NCI-H2029 treated with DMSO at 0.1 percent for 48 hours (cell line): ENCODE data around the gene SBDS.

ENCODE experiments used
- DNase-seq: peaks from one replicate; lab custom pipeline; 2025; lab: John Stamatoyannopoulos, UW

Gene SBDS

DNA sequence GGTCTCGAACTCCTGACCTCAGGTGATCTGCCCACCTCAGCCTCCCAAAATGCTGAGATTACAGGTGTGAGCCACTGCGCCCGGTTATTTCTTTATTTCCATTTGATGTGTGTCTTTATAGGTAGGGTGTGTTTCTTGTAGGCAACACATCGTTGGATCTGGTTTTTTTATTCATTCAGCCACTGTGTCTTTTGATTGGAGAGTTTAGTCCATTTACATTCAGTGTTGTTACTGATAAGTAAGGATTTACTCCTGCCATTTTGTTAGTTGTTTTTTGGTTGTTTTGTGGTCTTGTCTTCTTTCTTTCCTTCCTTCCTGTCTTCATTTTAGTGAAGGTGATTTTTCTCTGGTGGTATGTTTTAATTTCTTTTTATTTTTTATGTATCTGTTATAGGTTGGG, 57.4 kb downstream of the SBDS start:
- DNase-seq, result no peak
